CD4-positive, alpha-beta T cell (primary cell): ENCODE data around the gene RRM2. TPM values are rescaled to one million over a fixed set of nuclear protein-coding genes. Genes with fewer than 3 reads are reported as not detected.

Source experiments
- ATAC-seq: fragments of 200-7000 bp; cut with Tn5 transposase; one replicate; pipeline ENCODE4 v1.10.0; 2022; ENCODE audit warnings: mild to moderate bottlenecking; ENCODE audit not compliant: poor library complexity
- CTCF ChIA-PET: fragments of 350-600 bp; sonication (Branson Sonifier 250); formaldehyde crosslinking; loops from one replicate; lab custom pipeline; 2021; ENCODE audit warnings: antibody characterized with exemption, inconsistent platforms; lab: Charles Lee
- POLR2A ChIA-PET: fragments of 350-600 bp; sonication (Branson Sonifier 250); formaldehyde crosslinking; loops from one replicate; lab custom pipeline; 2021; ENCODE audit warnings: antibody characterized with exemption, inconsistent platforms; lab: Charles Lee
- DNase-seq, 14 experiments: peaks; one replicate each; pipeline ENCODE4 v3.0.0-alpha.2; 2013 to 2020; ENCODE audit warnings: mixed read lengths in 2 of 14
- H3K27ac ChIP-seq, 2 donors: one replicate each; pipeline versions ENCODE4 v1.5.1 to v1.7.0; 2013; ENCODE audit warnings: low read length in 2 of 2, low read depth in 1 of 2, mild to moderate bottlenecking in 1 of 2
- H3K27me3 ChIP-seq, 2 experiments: 1 replicate in 1 of 2; 2 replicates in 1 of 2; pipeline versions ENCODE4 v1.6.1 to v1.7.0; 2013; ENCODE audit warnings: low read length in 2 of 2, control low read depth in 1 of 2, mild to moderate bottlenecking in 1 of 2, moderate library complexity in 1 of 2; ENCODE audit not compliant: insufficient read depth in 2 of 2, control insufficient read depth in 1 of 2
- H3K36me3 ChIP-seq: one replicate; pipeline ENCODE4 v1.6.1; 2013; ENCODE audit warnings: low read length, control low read depth; ENCODE audit not compliant: insufficient read depth
- H3K4me1 ChIP-seq: one replicate; pipeline ENCODE4 v1.6.1; 2013; ENCODE audit warnings: low read length, control low read depth; ENCODE audit not compliant: insufficient read depth
- H3K4me3 ChIP-seq: one replicate; pipeline ENCODE4 v1.5.1; 2013; ENCODE audit warnings: mild to moderate bottlenecking, low read length, moderate library complexity
- H3K9me3 ChIP-seq, 2 experiments: 1 replicate in 1 of 2; 2 replicates in 1 of 2; pipeline versions ENCODE4 v1.6.1 to v1.7.0; 2013; ENCODE audit warnings: low read length in 2 of 2, mild to moderate bottlenecking in 2 of 2, control low read depth in 1 of 2, moderate library complexity in 1 of 2; ENCODE audit not compliant: control insufficient read depth in 1 of 2, insufficient read depth in 1 of 2
- H3K27ac Mint-ChIP-seq: one replicate; pipeline ENCODE4 v1.8.0; 2020; ENCODE audit warnings: mixed read lengths
- H3K27me3 Mint-ChIP-seq: one replicate; pipeline ENCODE4 v1.8.0; 2021; ENCODE audit warnings: mixed read lengths
- H3K36me3 Mint-ChIP-seq: one replicate; pipeline ENCODE4 v1.8.0; 2021; ENCODE audit warnings: low read depth, mixed read lengths
- H3K4me1 Mint-ChIP-seq: one replicate; pipeline ENCODE4 v1.8.0; 2021; ENCODE audit warnings: low read depth, mixed read lengths
- H3K4me3 Mint-ChIP-seq: one replicate; pipeline ENCODE4 v1.8.0; 2020; ENCODE audit warnings: mild to moderate bottlenecking, mixed read lengths
- H3K9me3 Mint-ChIP-seq: one replicate; pipeline ENCODE4 v1.8.0; 2020; ENCODE audit warnings: mixed read lengths
- intact Hi-C, 2 experiments: fragments of 100-400 bp; cut with DNase I in 1 of 2; cut with micrococcal nuclease in 1 of 2; formaldehyde crosslinking; loops; one replicate each; pipeline versions ENCODE4 v1.15.1 to v1.9.0; 2023 to 2025; cut with DNase I, micrococcal nuclease
- total RNA-seq, 174 experiments: library from RNA in 2 of 174; stranded (reverse) in 2 of 174; gene quantifications; one replicate each; pipeline ENCODE4 v1.2.3 and lab custom pipeline; 2021 to 2026
- TF ChIP-seq, protein P1 (sequence below): fragments of 200-600 bp; IDR thresholded peaks from one replicate; pipeline ENCODE4 v1.8.0; 2022; ENCODE audit warnings: antibody characterized with exemption, mild to moderate bottlenecking

The RRM2 gene
- total RNA-seq, 2 experiments from 2014 or later, result 1.4 to 1.6 TPM

DNA sequence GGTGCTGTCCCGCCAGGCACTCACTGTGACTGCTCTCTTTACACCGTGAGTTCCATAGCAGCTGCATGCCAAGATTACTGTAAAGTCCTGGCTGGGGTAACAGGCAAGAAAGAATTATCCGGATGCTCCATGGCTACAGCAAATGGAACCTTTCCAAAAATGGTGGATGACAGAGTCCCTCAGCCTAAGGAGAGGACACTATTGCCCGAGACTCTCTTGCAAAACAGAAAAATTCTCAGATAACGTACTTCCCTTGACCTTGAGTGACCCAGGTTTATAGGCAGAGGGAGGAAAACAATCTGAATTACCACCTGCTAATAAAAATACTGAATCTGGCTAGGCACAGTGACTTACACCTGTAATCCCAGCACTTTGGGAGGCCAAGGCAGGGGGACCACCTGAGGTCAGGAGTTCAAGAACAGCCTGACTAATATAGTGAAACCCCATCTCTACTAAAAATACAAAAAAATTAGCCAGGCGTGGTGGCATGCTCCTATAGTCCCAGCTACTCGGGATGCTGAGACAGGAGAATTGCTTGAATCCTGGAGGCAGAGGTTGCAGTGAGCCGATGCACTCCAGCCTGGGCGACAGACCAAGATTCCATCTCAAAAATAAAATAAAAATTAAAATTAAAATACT is 46.8 kb upstream of the RRM2 start:
- Histone ChIP-seq H3K27me3 (peaks cover 38 to 53% of the 10 kb centered on the region in 2 experiments), H3K27ac (no peak overlapping the region), H3K36me3 (no peaks in the 10 kb centered on the region), H3K4me3 (no peak overlapping the region), H3K4me1 (peaks cover 17% of the 10 kb centered on the region), H3K9me3 (no peaks in the 10 kb centered on the region)
- intact Hi-C loops, result loop anchor here (5.0 to 10.0 kb wide), 2 partner anchors 42 to 329 kb away; no protein-coding TSS in a partner anchor
- no peak for ATAC-seq
- DNase-seq, result no peak
- peaks cover 11% of the 10 kb centered on the region for H3K4me1 Mint-ChIP-seq
- H3K27me3 Mint-ChIP-seq, result peaks cover 64% of the 10 kb centered on the region
- ChIA-PET POLR2A (no interaction called here), CTCF (interaction anchor here (0.6 to 1.9 kb wide), 2 partner anchors 21 to 27 kb away, joined by 3 to 10 read pairs; no protein-coding TSS in a partner anchor)
- H3K36me3 Mint-ChIP-seq, result no peaks in the 10 kb centered on the region
- no peak overlapping the region for H3K4me3 Mint-ChIP-seq
- TF ChIP-seq, protein P1, sequence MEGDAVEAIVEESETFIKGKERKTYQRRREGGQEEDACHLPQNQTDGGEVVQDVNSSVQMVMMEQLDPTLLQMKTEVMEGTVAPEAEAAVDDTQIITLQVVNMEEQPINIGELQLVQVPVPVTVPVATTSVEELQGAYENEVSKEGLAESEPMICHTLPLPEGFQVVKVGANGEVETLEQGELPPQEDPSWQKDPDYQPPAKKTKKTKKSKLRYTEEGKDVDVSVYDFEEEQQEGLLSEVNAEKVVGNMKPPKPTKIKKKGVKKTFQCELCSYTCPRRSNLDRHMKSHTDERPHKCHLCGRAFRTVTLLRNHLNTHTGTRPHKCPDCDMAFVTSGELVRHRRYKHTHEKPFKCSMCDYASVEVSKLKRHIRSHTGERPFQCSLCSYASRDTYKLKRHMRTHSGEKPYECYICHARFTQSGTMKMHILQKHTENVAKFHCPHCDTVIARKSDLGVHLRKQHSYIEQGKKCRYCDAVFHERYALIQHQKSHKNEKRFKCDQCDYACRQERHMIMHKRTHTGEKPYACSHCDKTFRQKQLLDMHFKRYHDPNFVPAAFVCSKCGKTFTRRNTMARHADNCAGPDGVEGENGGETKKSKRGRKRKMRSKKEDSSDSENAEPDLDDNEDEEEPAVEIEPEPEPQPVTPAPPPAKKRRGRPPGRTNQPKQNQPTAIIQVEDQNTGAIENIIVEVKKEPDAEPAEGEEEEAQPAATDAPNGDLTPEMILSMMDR, result no peak
- no peaks in the 10 kb centered on the region for H3K9me3 Mint-ChIP-seq
- no peak overlapping the region for H3K27ac Mint-ChIP-seq

- ChIA-PET CTCF (interaction anchor here (1.5 kb wide), 1 partner anchor 21 kb away, joined by 4 read pairs; no protein-coding TSS in a partner anchor), POLR2A (no interaction called here)
- no peaks in the 10 kb centered on the region for H3K36me3 ChIP-seq
- Mint-ChIP-seq H3K4me3 (no peak overlapping the region), H3K27ac (no peak overlapping the region), H3K9me3 (no peaks in the 10 kb centered on the region), H3K36me3 (no peaks in the 10 kb centered on the region), H3K4me1 (peaks cover 18% of the 10 kb centered on the region), H3K27me3 (peaks cover 72% of the 10 kb centered on the region)
- no peak overlapping the region for H3K27ac ChIP-seq
- H3K4me1 ChIP-seq, result peaks cover 25% of the 10 kb centered on the region
- H3K27me3 ChIP-seq, result peaks cover 45 to 62% of the 10 kb centered on the region in 2 experiments
- intact Hi-C loops, result loop anchor here (5.0 to 10.0 kb wide), 2 partner anchors 41 to 328 kb away; no protein-coding TSS in a partner anchor
- no peaks in the 10 kb centered on the region for H3K9me3 ChIP-seq
- no peak for ATAC-seq
- TF ChIP-seq, protein P1, result no peak
- H3K4me3 ChIP-seq, result no peak overlapping the region
- DNase-seq, result no peak
Observed at GRCh38 chr2:10076511-10076910, 46.0 kb upstream of the RRM2 start.

- H3K27me3 Mint-ChIP-seq, result peaks cover 72% of the 10 kb centered on the region
- Histone ChIP-seq H3K27ac (no peak overlapping the region), H3K4me1 (peaks cover 30% of the 10 kb centered on the region), H3K36me3 (no peaks in the 10 kb centered on the region), H3K9me3 (no peaks in the 10 kb centered on the region), H3K4me3 (no peak overlapping the region), H3K27me3 (peaks cover 49 to 67% of the 10 kb centered on the region in 2 experiments)
- H3K36me3 Mint-ChIP-seq, result no peaks in the 10 kb centered on the region
- no peak overlapping the region for H3K4me3 Mint-ChIP-seq
- DNase-seq (no peak), ATAC-seq (no peak)
- intact Hi-C loops, result loop anchor here (5.0 to 10.0 kb wide), 2 partner anchors 40 to 328 kb away; no protein-coding TSS in a partner anchor
- H3K9me3 Mint-ChIP-seq, result no peaks in the 10 kb centered on the region
- no peak overlapping the region for H3K27ac Mint-ChIP-seq
- ChIA-PET POLR2A (no interaction called here), CTCF (interaction anchor here (1.5 kb wide), 1 partner anchor 20 kb away, joined by 4 read pairs; no protein-coding TSS in a partner anchor)
- TF ChIP-seq, protein P1, result no peak
- peaks cover 18% of the 10 kb centered on the region for H3K4me1 Mint-ChIP-seq
Observed at GRCh38 chr2:10076988-10077527, 45.5 kb upstream of the RRM2 start.
